HL-60 (cell line): Measurements from ENCODE around the gene ARFGAP1.

Source experiments
- DNase-seq, 2 experiments: peaks; one replicate each; pipeline ENCODE4 v3.0.0-alpha.2; 2010 to 2020; ENCODE audit warnings: low read depth in 1 of 2, low spot score in 1 of 2
- H3K27ac ChIP-seq: fragments of 250-450 bp; sonication (Bioruptor Pico); replicated peaks from 2 replicates; pipeline ENCODE4 v1.5.1; 2020; ENCODE audit warnings: mild to moderate bottlenecking, moderate library complexity
- H3K27me3 ChIP-seq: fragments of 250-450 bp; sonication (Bioruptor Pico); 2 replicates; pipeline ENCODE4 v1.5.1; 2021; ENCODE audit warnings: mild to moderate bottlenecking, moderate library complexity; ENCODE audit not compliant: insufficient read depth, poor library complexity, severe bottlenecking
- H3K4me3 ChIP-seq: replicated peaks from 2 replicates; pipeline ENCODE4 v1.5.1; 2011; ENCODE audit warnings: mild to moderate bottlenecking, control low read depth, low read length; ENCODE audit not compliant: insufficient read depth
- CTCF ChIP-seq: IDR thresholded peaks from one replicate; pipeline ENCODE4 v1.5.1; 2011; ENCODE audit warnings: low read length, control low read depth, inconsistent platforms; ENCODE audit not compliant: insufficient read depth
- GABPA ChIP-seq: IDR thresholded peaks from 2 replicates; pipeline ENCODE4 v1.6.1; 2012; ENCODE audit warnings: low read depth
- POLR2AphosphoS5 ChIP-seq: IDR thresholded peaks from 2 replicates; pipeline ENCODE4 v1.6.1; 2012; ENCODE audit warnings: low read depth
- REST ChIP-seq: IDR thresholded peaks from 2 replicates; pipeline ENCODE4 v1.6.1; 2012; ENCODE audit warnings: low read depth; ENCODE audit not compliant: insufficient replicate concordance
- SPI1 ChIP-seq: IDR thresholded peaks from 2 replicates; pipeline ENCODE4 v1.6.1; 2012; ENCODE audit warnings: low read depth, mild to moderate bottlenecking, borderline replicate concordance

Gene ARFGAP1

GRCh38 chr20:63276956-63277355 is 4.3 kb downstream of the ARFGAP1 start:
- DNase-seq, result no peak
- Histone ChIP-seq H3K27me3 (no peaks in the 10 kb centered on the region), H3K27ac (no peak overlapping the region), H3K4me3 (no peak overlapping the region)
- TF ChIP-seq REST, result no peak
- no peak for TF ChIP-seq GABPA
- TF ChIP-seq POLR2AphosphoS5, result no peak
- TF ChIP-seq SPI1, result no peak
- no peak for TF ChIP-seq CTCF

GRCh38 chr20:63277466-63278272 is 5.1 kb downstream of the ARFGAP1 start:
- no peaks in the 10 kb centered on the region for H3K27me3 ChIP-seq
- H3K27ac ChIP-seq, result no peak overlapping the region
- no peak overlapping the region for H3K4me3 ChIP-seq
- no peak for TF ChIP-seq POLR2AphosphoS5
- TF ChIP-seq SPI1, result no peak
- TF ChIP-seq REST, result no peak
- TF ChIP-seq CTCF, result no peak
- TF ChIP-seq GABPA, result no peak
- DNase-seq, result no peak

- H3K4me3 ChIP-seq, result no peak overlapping the region
- TF ChIP-seq CTCF (no peak), GABPA (no peak), SPI1 (no peak), REST (no peak)
- no peak for DNase-seq
- no peaks in the 10 kb centered on the region for H3K27me3 ChIP-seq
- H3K27ac ChIP-seq, result no peak overlapping the region
Observed at GRCh38 chr20:63278661-63279060, 6.0 kb downstream of the ARFGAP1 start.
